GM19467 (cell line): Measurements from ENCODE around the gene GRK4.
A peak's percentile ranks its signal among the peaks of the same experiment; 100 is the strongest.
"Not testable (repeated sequence)": the region's sequence is repeated elsewhere in the genome, so short reads cannot be mapped to it uniquely, and the experiment has no call there.

Experiments used
- ATAC-seq: cut with Tn5 transposase; IDR thresholded peaks from one replicate; pipeline ENCODE4 v1.9.1; 2021; ENCODE audit warnings: mild to moderate bottlenecking, moderate library complexity; ENCODE audit not compliant: unreplicated experiment

The GRK4 gene

GRCh38 chr4:2930758-2931511 is 32.4 kb upstream of the GRK4 start:
- ATAC-seq = no peak

GRCh38 chr4:2931512-2932301 is 31.7 kb upstream of the GRK4 start:
- peak; percentile 36 for ATAC-seq

- no peak for ATAC-seq
Observed at GRCh38 chr4:2932321-2932950, 30.9 kb upstream of the GRK4 start.

- ATAC-seq = no peak
Observed at GRCh38 chr4:2932951-2933565, 30.3 kb upstream of the GRK4 start.

- no peak for ATAC-seq
Observed at GRCh38 chr4:2933566-2934076, 29.8 kb upstream of the GRK4 start.

- ATAC-seq = no peak
Observed at GRCh38 chr4:2934077-2934812, 29.1 kb upstream of the GRK4 start.

- ATAC-seq = peak; percentile 39
Observed at GRCh38 chr4:2934813-2935761, 28.3 kb upstream of the GRK4 start.

- no peak for ATAC-seq
Observed at GRCh38 chr4:2935762-2936743, 27.3 kb upstream of the GRK4 start.

GRCh38 chr4:2936773-2937145 is 26.6 kb upstream of the GRK4 start:
- no peak for ATAC-seq

GRCh38 chr4:2937146-2937857 is 26.1 kb upstream of the GRK4 start:
- ATAC-seq = no peak

- ATAC-seq = no peak
Observed at GRCh38 chr4:2937986-2938385, 25.4 kb upstream of the GRK4 start.

- not testable (repeated sequence) for ATAC-seq
Observed at GRCh38 chr4:2938411-2938810, 25.0 kb upstream of the GRK4 start.

- ATAC-seq = no peak
Observed at GRCh38 chr4:2938906-2939305, 24.5 kb upstream of the GRK4 start.

- ATAC-seq = no peak
Observed at GRCh38 chr4:2939383-2940243, 23.8 kb upstream of the GRK4 start.

GRCh38 chr4:2940267-2941137 is 22.9 kb upstream of the GRK4 start:
- ATAC-seq = no peak
